Stomach (tissue), 4 donors: ENCODE results near the gene RYR1.

Experiments used
- CTCF ChIP-seq, 7 experiments: fragments of 450-650 bp in 4 of 7; fragments of 200-600 bp in 3 of 7; sonication (generic) in 3 of 7; IDR thresholded peaks; one replicate each; pipeline ENCODE4 v1.5.1; 2016 to 2019; ENCODE audit warnings: antibody characterized with exemption in 7 of 7, control low read depth in 2 of 7, mild to moderate bottlenecking in 1 of 7
- POLR2A ChIP-seq, 4 donors: fragments of 450-650 bp; IDR thresholded peaks; one replicate each; pipeline ENCODE4 v1.6.1; 2016; ENCODE audit warnings: antibody characterized with exemption in 4 of 4, control low read depth in 2 of 4, mild to moderate bottlenecking in 1 of 4, moderate library complexity in 1 of 4

- TF ChIP-seq CTCF (IDR thresholded peaks at IDR 0.05) (no peak), POLR2A (IDR thresholded peaks at IDR 0.05) (no peak)
Measured at GRCh38 chr19:38616265-38616664, 182.8 kb downstream of the RYR1 start.
